Loucy (cell line): Measurements from ENCODE around the gene SMIM11.

Source experiments
- EZH2phosphoT487 ChIP-seq: fragments of 200-600 bp; IDR thresholded peaks from 2 replicates; pipeline ENCODE4 v1.6.1; 2018; ENCODE audit warnings: antibody characterized with exemption, mild to moderate bottlenecking, moderate library complexity, borderline replicate concordance
- TF ChIP-seq, protein P1 (sequence below): fragments of 200-600 bp; sonication (generic); conservative IDR thresholded peaks from 2 replicates; pipeline ENCODE4 v1.5.1; 2014; ENCODE audit warnings: mild to moderate bottlenecking, antibody characterized with exemption, low read length

DNA sequence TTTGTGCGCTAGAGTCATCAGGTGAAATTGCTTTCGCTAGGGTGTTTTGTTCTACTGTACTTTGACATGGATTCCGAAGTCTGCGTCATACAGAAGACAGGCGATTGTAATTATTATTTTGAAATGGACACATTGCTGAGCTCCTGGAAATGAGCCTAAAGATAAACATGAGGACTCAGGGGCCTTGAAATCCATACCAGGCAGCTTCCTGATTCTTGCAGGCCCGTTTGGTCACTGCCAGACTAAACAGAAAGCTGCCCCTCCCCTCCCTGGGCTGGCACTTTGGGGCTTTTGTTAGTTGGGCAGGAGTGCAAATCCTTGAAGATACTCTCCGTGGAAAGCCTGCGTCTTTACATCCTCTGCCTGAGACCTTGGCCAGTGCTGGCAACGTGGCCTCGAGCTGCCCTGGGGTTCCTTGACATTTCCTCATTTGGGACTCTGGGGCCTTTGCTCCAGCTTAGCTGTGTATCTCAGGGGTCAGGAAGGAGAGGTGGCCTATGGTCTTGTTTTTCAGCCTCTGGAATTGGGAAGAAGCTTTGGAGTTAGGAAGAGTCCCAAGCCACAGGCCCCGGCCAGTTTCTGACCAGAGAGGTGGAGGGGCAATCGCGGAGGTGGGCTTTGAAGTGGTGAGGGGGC is 38.4 kb upstream of the SMIM11 start:
- TF ChIP-seq, protein P1, sequence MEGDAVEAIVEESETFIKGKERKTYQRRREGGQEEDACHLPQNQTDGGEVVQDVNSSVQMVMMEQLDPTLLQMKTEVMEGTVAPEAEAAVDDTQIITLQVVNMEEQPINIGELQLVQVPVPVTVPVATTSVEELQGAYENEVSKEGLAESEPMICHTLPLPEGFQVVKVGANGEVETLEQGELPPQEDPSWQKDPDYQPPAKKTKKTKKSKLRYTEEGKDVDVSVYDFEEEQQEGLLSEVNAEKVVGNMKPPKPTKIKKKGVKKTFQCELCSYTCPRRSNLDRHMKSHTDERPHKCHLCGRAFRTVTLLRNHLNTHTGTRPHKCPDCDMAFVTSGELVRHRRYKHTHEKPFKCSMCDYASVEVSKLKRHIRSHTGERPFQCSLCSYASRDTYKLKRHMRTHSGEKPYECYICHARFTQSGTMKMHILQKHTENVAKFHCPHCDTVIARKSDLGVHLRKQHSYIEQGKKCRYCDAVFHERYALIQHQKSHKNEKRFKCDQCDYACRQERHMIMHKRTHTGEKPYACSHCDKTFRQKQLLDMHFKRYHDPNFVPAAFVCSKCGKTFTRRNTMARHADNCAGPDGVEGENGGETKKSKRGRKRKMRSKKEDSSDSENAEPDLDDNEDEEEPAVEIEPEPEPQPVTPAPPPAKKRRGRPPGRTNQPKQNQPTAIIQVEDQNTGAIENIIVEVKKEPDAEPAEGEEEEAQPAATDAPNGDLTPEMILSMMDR = no peak
- no peak for TF ChIP-seq EZH2phosphoT487
